Osteoblast (primary cell): ENCODE results near the gene TECTB. TPM values are rescaled to one million over a fixed set of nuclear protein-coding genes. Genes with fewer than 3 reads are reported as not detected.

Experiments
- DNase-seq: peaks from one replicate; pipeline ENCODE4 v3.0.0; 2011; ENCODE audit warnings: low spot score, mixed read lengths; ENCODE audit not compliant: insufficient read length; ENCODE audit errors: missing footprints
- H2AFZ ChIP-seq: 2 replicates; pipeline ENCODE4 v1.6.0; 2011; ENCODE audit warnings: mild to moderate bottlenecking, low read length
- H3K27ac ChIP-seq: 2 replicates; pipeline ENCODE4 v1.5.1; 2011; ENCODE audit warnings: mild to moderate bottlenecking, low read depth, low read length, moderate library complexity
- H3K27me3 ChIP-seq: 2 replicates; pipeline ENCODE4 v1.6.0; 2012; ENCODE audit warnings: mild to moderate bottlenecking, control low read depth, inconsistent platforms, low read length, moderate library complexity; ENCODE audit not compliant: insufficient read depth
- H3K36me3 ChIP-seq: 2 replicates; pipeline ENCODE4 v1.5.1; 2011; ENCODE audit warnings: mild to moderate bottlenecking, low read length, control low read depth, moderate library complexity; ENCODE audit not compliant: insufficient read depth
- H3K4me1 ChIP-seq: 2 replicates; pipeline ENCODE4 v1.5.1; 2011; ENCODE audit warnings: mild to moderate bottlenecking, low read length, control low read depth, moderate library complexity; ENCODE audit not compliant: insufficient read depth
- H3K4me2 ChIP-seq: 2 replicates; pipeline ENCODE4 v1.6.0; 2011; ENCODE audit warnings: mild to moderate bottlenecking, low read length; ENCODE audit not compliant: insufficient read depth
- H3K4me3 ChIP-seq: fragments of 200-600 bp; sonication (generic); 3 replicates; pipeline ENCODE4 v1.5.1; 2012; ENCODE audit warnings: mild to moderate bottlenecking, low read length, inconsistent platforms; ENCODE audit not compliant: insufficient read depth
- H3K79me2 ChIP-seq: 2 replicates; pipeline ENCODE4 v1.6.0; 2012; ENCODE audit warnings: mild to moderate bottlenecking, low read length, control low read depth, inconsistent platforms; ENCODE audit not compliant: insufficient read depth
- H3K9me3 ChIP-seq: 2 replicates; pipeline ENCODE4 v1.5.1; 2011; ENCODE audit warnings: low read depth, low read length, control low read depth
- H4K20me1 ChIP-seq: 2 replicates; pipeline ENCODE4 v1.6.0; 2012; ENCODE audit warnings: mild to moderate bottlenecking, low read length, control low read depth; ENCODE audit not compliant: insufficient read depth
- total RNA-seq: library from RNA; depleted of rRNA; stranded (reverse); fragments of >200 nt; gene quantifications from 2 replicates; pipeline ENCODE4 v1.2.3, GENCODE V29; 2012
- TF ChIP-seq, protein P1 (sequence below): IDR thresholded peaks from 2 replicates; pipeline ENCODE4 v1.5.1; 2011; ENCODE audit warnings: mild to moderate bottlenecking, low read depth, low read length, moderate library complexity; ENCODE audit errors: extremely low read depth

Gene TECTB
- total RNA-seq, 1 donor = not detected

DNA sequence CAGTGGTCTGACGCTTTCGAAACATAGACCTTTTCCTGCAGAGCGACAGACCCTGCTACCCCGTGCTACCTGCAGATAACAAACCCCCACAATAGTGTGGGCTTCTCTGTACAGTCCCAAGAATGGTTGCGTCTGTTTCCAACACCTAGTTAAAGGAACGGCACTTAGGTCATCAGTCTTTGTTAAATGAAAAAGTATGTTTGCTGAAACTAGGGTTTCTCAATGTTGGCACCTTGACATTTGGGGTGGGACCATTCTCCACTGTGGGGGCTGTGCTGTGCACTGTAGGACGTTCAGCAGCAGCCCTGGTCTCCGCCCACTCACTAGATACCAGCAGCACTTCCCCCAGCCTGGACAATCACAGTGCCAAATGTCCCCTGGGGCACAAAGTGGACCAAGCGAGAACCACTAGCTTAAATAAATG, 13.7 kb downstream of the TECTB start:
- TF ChIP-seq, protein P1, sequence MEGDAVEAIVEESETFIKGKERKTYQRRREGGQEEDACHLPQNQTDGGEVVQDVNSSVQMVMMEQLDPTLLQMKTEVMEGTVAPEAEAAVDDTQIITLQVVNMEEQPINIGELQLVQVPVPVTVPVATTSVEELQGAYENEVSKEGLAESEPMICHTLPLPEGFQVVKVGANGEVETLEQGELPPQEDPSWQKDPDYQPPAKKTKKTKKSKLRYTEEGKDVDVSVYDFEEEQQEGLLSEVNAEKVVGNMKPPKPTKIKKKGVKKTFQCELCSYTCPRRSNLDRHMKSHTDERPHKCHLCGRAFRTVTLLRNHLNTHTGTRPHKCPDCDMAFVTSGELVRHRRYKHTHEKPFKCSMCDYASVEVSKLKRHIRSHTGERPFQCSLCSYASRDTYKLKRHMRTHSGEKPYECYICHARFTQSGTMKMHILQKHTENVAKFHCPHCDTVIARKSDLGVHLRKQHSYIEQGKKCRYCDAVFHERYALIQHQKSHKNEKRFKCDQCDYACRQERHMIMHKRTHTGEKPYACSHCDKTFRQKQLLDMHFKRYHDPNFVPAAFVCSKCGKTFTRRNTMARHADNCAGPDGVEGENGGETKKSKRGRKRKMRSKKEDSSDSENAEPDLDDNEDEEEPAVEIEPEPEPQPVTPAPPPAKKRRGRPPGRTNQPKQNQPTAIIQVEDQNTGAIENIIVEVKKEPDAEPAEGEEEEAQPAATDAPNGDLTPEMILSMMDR = no peak
- Histone ChIP-seq H3K4me3 (no peak overlapping the region), H3K27ac (no peak overlapping the region), H3K27me3 (no peaks in the 10 kb centered on the region), H3K4me1 (peaks cover 12% of the 10 kb centered on the region), H3K79me2 (no peaks in the 10 kb centered on the region), H3K36me3 (no peaks in the 10 kb centered on the region), H4K20me1 (no peaks in the 10 kb centered on the region), H2AFZ (no peak overlapping the region), H3K4me2 (no peak overlapping the region), H3K9me3 (no peaks in the 10 kb centered on the region)
- DNase-seq = no peak

DNA sequence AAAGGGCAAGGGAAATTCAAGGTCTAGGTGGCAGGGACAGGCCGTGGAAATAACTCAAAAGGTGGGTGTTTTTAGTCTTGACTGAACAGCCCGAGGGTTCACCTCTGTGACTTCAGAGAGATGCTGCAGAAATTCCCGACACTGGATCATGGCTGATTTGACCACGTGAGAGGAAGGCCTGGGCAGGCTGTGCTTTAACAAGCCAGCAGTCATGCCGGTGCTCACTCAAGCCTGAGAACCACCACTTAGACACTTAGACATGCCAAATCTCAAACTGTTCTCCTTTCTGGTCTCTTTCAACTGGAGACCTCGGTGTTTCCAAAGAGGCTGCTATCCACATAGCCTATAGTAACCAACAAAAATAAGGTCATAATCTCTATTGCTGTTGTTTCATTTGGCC, 15.4 kb downstream of the TECTB start:
- Histone ChIP-seq H3K27ac (no peak overlapping the region), H3K4me1 (peaks cover 12% of the 10 kb centered on the region)
- TF ChIP-seq, protein P1 = no peak

DNA sequence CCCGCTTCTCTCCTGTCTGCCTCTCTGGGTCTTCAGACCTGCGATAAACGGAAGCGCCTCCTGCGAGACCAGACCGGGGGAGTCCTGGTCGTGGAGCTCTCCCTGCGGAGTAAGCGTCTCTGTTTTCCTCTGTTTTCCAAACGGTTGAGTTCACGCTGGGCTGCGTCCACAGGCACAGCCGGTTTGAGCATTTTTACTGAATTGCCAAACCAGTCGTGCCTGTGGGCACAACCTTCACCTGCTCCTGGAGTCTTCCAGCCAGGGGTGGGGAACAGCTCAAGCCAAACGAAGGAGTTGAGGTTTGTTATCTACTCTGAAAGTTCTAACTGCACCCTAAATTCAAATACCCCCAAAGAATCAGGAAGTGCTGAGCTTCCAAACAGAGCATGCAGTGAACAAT, 16.3 kb downstream of the TECTB start:
- Histone ChIP-seq H2AFZ (no peak overlapping the region), H3K27ac (no peak overlapping the region), H3K36me3 (no peaks in the 10 kb centered on the region), H4K20me1 (no peaks in the 10 kb centered on the region), H3K79me2 (no peaks in the 10 kb centered on the region), H3K4me3 (no peak overlapping the region), H3K4me2 (no peak overlapping the region), H3K9me3 (no peaks in the 10 kb centered on the region), H3K27me3 (no peaks in the 10 kb centered on the region), H3K4me1 (peaks cover 18% of the 10 kb centered on the region)
- TF ChIP-seq, protein P1 = no peak
- DNase-seq = no peak

More for the DNA sequence above, 15.4 kb downstream of the TECTB start:
- H4K20me1 ChIP-seq = no peaks in the 10 kb centered on the region
- no peaks in the 10 kb centered on the region for H3K9me3 ChIP-seq
- H3K79me2 ChIP-seq = no peaks in the 10 kb centered on the region
- no peak for DNase-seq
- no peaks in the 10 kb centered on the region for H3K36me3 ChIP-seq
- no peak overlapping the region for H2AFZ ChIP-seq
- no peaks in the 10 kb centered on the region for H3K27me3 ChIP-seq
- no peak overlapping the region for H3K4me2 ChIP-seq
- H3K4me3 ChIP-seq = no peak overlapping the region

DNA sequence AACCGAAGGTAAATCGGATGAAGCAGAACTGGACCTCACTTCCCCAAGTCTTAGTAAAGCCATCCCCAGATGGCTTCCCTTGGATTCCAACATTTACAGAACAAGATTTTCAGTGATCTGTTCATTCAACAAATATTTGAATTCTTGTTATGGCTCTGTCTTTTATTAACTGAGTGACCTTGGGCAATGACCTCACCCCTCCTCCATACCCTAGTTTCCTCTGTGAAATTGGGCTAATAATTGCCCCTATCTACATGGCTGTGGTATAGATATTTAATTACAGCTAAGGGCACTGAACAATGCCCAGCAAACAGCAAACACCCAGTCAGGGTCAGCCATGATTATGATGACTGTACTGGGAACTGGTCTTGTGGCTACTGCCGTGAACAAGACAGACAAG, 19.1 kb downstream of the TECTB start:
- H3K79me2 ChIP-seq = no peaks in the 10 kb centered on the region
- no peaks in the 10 kb centered on the region for H3K36me3 ChIP-seq
- no peaks in the 10 kb centered on the region for H4K20me1 ChIP-seq
- H3K4me3 ChIP-seq = no peak overlapping the region
- no peak overlapping the region for H2AFZ ChIP-seq
- H3K27me3 ChIP-seq = no peaks in the 10 kb centered on the region
- H3K4me1 ChIP-seq = peaks cover 8% of the 10 kb centered on the region
- no peak overlapping the region for H3K4me2 ChIP-seq
- TF ChIP-seq, protein P1 = no peak
- H3K27ac ChIP-seq = no peak overlapping the region
- DNase-seq = no peak
- no peaks in the 10 kb centered on the region for H3K9me3 ChIP-seq
